OCI-LY7 (cell line): Measurements from ENCODE around the gene SLC30A1.
"Not testable (repeated sequence)": the region's sequence is repeated elsewhere in the genome, so short reads cannot be mapped to it uniquely, and the experiment has no call there.

Source experiments
- CTCF ChIP-seq: fragments of 200-600 bp; sonication (generic); conservative IDR thresholded peaks from 2 replicates; pipeline ENCODE4 v1.5.1; 2014; ENCODE audit warnings: mild to moderate bottlenecking, antibody characterized with exemption, low read length, moderate library complexity, mixed read lengths
- EZH2phosphoT487 ChIP-seq: fragments of 200-600 bp; sonication (generic); IDR thresholded peaks from 2 replicates; pipeline ENCODE4 v1.6.1; 2018; ENCODE audit warnings: low read depth, borderline replicate concordance, mild to moderate bottlenecking, mixed run types, antibody characterized with exemption, low read length, moderate library complexity, mixed read lengths

GRCh38 chr1:211570378-211570777, 8.6 kb downstream of the SLC30A1 start:
- not testable (repeated sequence) for TF ChIP-seq CTCF, EZH2phosphoT487
